Measurements from ENCODE around the gene PHLDA3. TPM values are rescaled to one million over a fixed set of nuclear protein-coding genes. Genes with fewer than 3 reads are reported as not detected.

PHLDA3 gene
- total RNA-seq, 1 experiment from 2014 or later: 22.1 TPM

DNA sequence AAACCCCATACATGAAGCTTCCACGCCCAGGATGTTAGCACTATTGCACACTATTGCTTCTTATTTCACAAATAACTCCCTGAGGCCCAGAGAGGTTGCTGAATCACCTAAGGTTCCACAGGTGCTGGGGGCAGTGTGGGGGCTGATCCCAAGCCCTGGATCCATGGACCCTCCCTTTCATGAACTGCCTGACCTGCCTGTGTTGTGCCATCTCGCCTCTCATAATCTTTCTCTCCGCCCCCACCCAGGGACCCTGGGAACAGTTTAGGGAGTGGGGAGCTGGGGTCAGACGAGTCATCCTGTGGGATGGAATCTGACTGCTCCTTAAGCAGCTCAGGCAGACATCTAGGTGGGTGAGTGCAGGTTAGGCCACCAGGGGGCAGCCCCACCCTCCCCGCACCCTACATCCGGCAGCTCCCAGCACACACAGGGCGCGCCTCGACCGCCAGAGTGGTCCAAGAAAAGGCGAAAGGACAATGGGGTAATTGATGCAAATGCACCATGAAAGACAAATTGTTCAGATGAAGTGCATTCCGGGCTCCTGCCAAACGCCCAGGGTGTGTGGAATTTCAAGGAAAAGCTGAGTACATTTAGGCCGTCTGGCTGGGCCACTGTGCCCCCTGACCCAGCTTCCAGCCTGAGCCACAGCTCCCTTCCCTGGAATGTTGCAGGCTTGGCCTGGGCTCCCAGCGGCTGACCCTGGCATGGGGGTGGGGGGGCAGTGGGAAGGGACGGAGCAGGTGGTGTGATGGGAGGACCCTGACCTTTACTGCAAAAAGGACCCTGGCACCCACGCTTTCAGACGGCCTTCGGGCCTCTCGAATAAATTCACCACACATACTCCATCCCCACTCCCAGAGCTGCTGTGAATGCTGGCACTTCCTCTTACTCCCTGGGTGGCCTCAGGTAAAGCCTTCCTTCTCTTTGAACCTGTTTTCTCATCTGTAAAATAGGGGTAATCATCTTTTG is 20.8 kb downstream of the PHLDA3 start:
- ATAC-seq: peak; percentile 100
- Histone ChIP-seq H3K9me2 (ENCODE audit: insufficient read depth) (no peaks in the 10 kb centered on the region), H3K27me3 (ENCODE audit: insufficient read depth, low read length) (no peaks in the 10 kb centered on the region), H2AFZ (ENCODE audit: low read depth, low read length, poor library complexity, severe bottlenecking) (peak overlapping the region; percentile 68), H3K9ac (ENCODE audit: low read length) (no peak overlapping the region), H3K4me1 (ENCODE audit: control insufficient read depth in 1 of 2, insufficient read depth in 2 of 2, low read length in 2 of 2) (peaks cover 7 to 19% of the 10 kb centered on the region in 2 experiments; a peak in 3 of 4 replicates), H3K4me2 (ENCODE audit: low read length) (peak overlapping the region; percentile 45), H3K9me3 (ENCODE audit: control insufficient read depth in 1 of 2, insufficient read depth in 1 of 2, low read depth in 1 of 2, low read length in 2 of 2) (no peaks in the 10 kb centered on the region), H3K79me2 (ENCODE audit: insufficient read depth, low read length) (no peaks in the 10 kb centered on the region), H3K36me3 (ENCODE audit: control insufficient read depth in 1 of 2, insufficient read depth in 2 of 2, low read length in 2 of 2) (no peaks in the 10 kb centered on the region), H3K4me3 (replicated peaks in 1 of 2; ENCODE audit: low read depth in 1 of 2, low read length in 2 of 2) (no peak overlapping the region), H4K20me1 (ENCODE audit: insufficient read depth) (no peaks in the 10 kb centered on the region), H3K27ac (ENCODE audit: low read depth, low read length) (no peak overlapping the region)
- BruUV-seq (replicated peaks): no TSS peak
- RAD21 ChIA-PET (ENCODE audit: low non-redundant PET in 1 of 2, low total read pairs in 2 of 2, uncharacterized antibody in 2 of 2, unreplicated experiment in 2 of 2): interaction anchor here (0.5 to 1.8 kb wide), 11 partner anchors 12 to 88 kb away, joined by 3 to 12 read pairs (median 4); partner anchors contain the start of gene CSRP1 (in 1 of the 2)
- TF ChIP-seq POLR2A (IDR thresholded peaks at IDR 0.05; ENCODE audit: borderline replicate concordance, extremely low read depth, insufficient read depth, insufficient read length) (no peak), CTCF (IDR thresholded peaks at IDR 0.05 in 2 of 3, conservative IDR thresholded peaks at IDR 0.05 in 1 of 3; ENCODE audit: borderline replicate concordance in 1 of 3, insufficient read depth in 1 of 3, low read depth in 2 of 3, low read length in 2 of 3) (peak; percentile 89 to 95 (median 94)), CEBPB (IDR thresholded peaks at IDR 0.05; ENCODE audit: low read depth) (no peak), FOSL1 (IDR thresholded peaks at IDR 0.05; ENCODE audit: low read depth) (no peak), ZNF274 (IDR thresholded peaks at IDR 0.05; ENCODE audit: low read depth, low read length) (no peak), SIN3A (IDR thresholded peaks at IDR 0.05; ENCODE audit: low read depth) (no peak), EZH2phosphoT487 (IDR thresholded peaks at IDR 0.05; ENCODE audit: borderline replicate concordance) (no peak), POLR2AphosphoS5 (IDR thresholded peaks at IDR 0.05; ENCODE audit: low read depth, low read length) (no peak), ELF1 (IDR thresholded peaks at IDR 0.05; ENCODE audit: borderline replicate concordance, low read depth) (no peak), ZFX (IDR thresholded peaks at IDR 0.05) (no peak), MAX (IDR thresholded peaks at IDR 0.05) (no peak), SRF (IDR thresholded peaks at IDR 0.05; ENCODE audit: low read depth) (no peak), REST (IDR thresholded peaks at IDR 0.05; ENCODE audit: low read depth) (no peak), TCF7L2 (IDR thresholded peaks at IDR 0.05; ENCODE audit: borderline replicate concordance, extremely low read depth, insufficient read depth, insufficient read length) (no peak), CBX3 (IDR thresholded peaks at IDR 0.05; ENCODE audit: low read depth) (no peak), RAD21 (IDR thresholded peaks at IDR 0.05; ENCODE audit: low read depth) (peak; percentile 91)
- TF ChIP-seq, protein P1, sequence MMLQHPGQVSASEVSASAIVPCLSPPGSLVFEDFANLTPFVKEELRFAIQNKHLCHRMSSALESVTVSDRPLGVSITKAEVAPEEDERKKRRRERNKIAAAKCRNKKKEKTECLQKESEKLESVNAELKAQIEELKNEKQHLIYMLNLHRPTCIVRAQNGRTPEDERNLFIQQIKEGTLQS (IDR thresholded peaks at IDR 0.05): no peak
- DNase-seq (ENCODE audit: low read depth, low spot score): peak; percentile 57
- intact Hi-C loops (cut with micrococcal nuclease): loop anchor here (1.0 kb wide), 2 partner anchors 32 to 65 kb away; no protein-coding TSS in a partner anchor
- CTCF ChIA-PET: interaction anchor here (0.7 to 4.3 kb wide), 22 partner anchors 9 to 551 kb away, joined by 3 to 63 read pairs (median 5); partner anchors contain the start of gene PHLDA3
- POLR2A ChIA-PET: interaction anchor here (0.9 to 1.2 kb wide), 5 partner anchors 13 to 562 kb away, joined by 3 to 6 read pairs (median 4); partner anchors contain the start of genes ELF3 and PHLDA3
